ENCODE measurements around the gene TAMALIN.

The TAMALIN gene

GRCh38 chr12:51980809-51981127 is 26.0 kb upstream of the TAMALIN start:
- TF ChIP-seq TAF1 (IDR thresholded peaks at IDR 0.05; ENCODE audit: low read depth), result no peak
- TF ChIP-seq MAX (IDR thresholded peaks at IDR 0.05), result no peak
- no peak for TF ChIP-seq CREB1 (IDR thresholded peaks at IDR 0.05; ENCODE audit: low read depth)
- no peak for TF ChIP-seq NFIC (IDR thresholded peaks at IDR 0.05)
- no peak for TF ChIP-seq EP300 (IDR thresholded peaks at IDR 0.05; ENCODE audit: borderline replicate concordance)
- TF ChIP-seq FOXM1 (IDR thresholded peaks at IDR 0.05; ENCODE audit: borderline replicate concordance, low read depth), result no peak
- TF ChIP-seq TCF12 (IDR thresholded peaks at IDR 0.05; ENCODE audit: low read depth), result no peak
- no peak for TF ChIP-seq ZBTB7A (IDR thresholded peaks at IDR 0.05; ENCODE audit: low read depth)

- TF ChIP-seq USF1 (IDR thresholded peaks at IDR 0.05) (no peak), REST (IDR thresholded peaks at IDR 0.05; ENCODE audit: low read depth) (no peak), FOXM1 (IDR thresholded peaks at IDR 0.05; ENCODE audit: borderline replicate concordance, low read depth) (no peak), NFIC (IDR thresholded peaks at IDR 0.05) (no peak), TEAD4 (IDR thresholded peaks at IDR 0.05) (no peak), TAF1 (IDR thresholded peaks at IDR 0.05; ENCODE audit: low read depth) (no peak), EGR1 (IDR thresholded peaks at IDR 0.05) (no peak), MAX (IDR thresholded peaks at IDR 0.05) (no peak)
Observed at GRCh38 chr12:51984657-51985056, 22.1 kb upstream of the TAMALIN start.

- no peak for TF ChIP-seq TAF1 (IDR thresholded peaks at IDR 0.05; ENCODE audit: low read depth)
- TF ChIP-seq CEBPB (IDR thresholded peaks at IDR 0.05), result no peak
- no peak for TF ChIP-seq EGR1 (IDR thresholded peaks at IDR 0.05)
- no peak for TF ChIP-seq RAD21 (IDR thresholded peaks at IDR 0.05; ENCODE audit: low read depth)
Observed at GRCh38 chr12:51985154-51985835, 21.5 kb upstream of the TAMALIN start.

GRCh38 chr12:51986834-51987233 is 19.9 kb upstream of the TAMALIN start:
- TF ChIP-seq CEBPB (IDR thresholded peaks at IDR 0.05), result no peak
- TF ChIP-seq MAX (IDR thresholded peaks at IDR 0.05), result no peak
- TF ChIP-seq REST (IDR thresholded peaks at IDR 0.05; ENCODE audit: low read depth), result no peak
- no peak for TF ChIP-seq YY1 (IDR thresholded peaks at IDR 0.05; ENCODE audit: low read depth)
- TF ChIP-seq TAF1 (IDR thresholded peaks at IDR 0.05; ENCODE audit: low read depth), result no peak
- no peak for TF ChIP-seq TCF12 (IDR thresholded peaks at IDR 0.05; ENCODE audit: low read depth)
- TF ChIP-seq EGR1 (IDR thresholded peaks at IDR 0.05), result no peak
- TF ChIP-seq USF1 (IDR thresholded peaks at IDR 0.05), result no peak
- no peak for TF ChIP-seq NFIC (IDR thresholded peaks at IDR 0.05)
- no peak for TF ChIP-seq ZBTB7A (IDR thresholded peaks at IDR 0.05; ENCODE audit: low read depth)

- TF ChIP-seq RAD21 (IDR thresholded peaks at IDR 0.05; ENCODE audit: low read depth) (no peak), TAF1 (IDR thresholded peaks at IDR 0.05; ENCODE audit: low read depth) (no peak), TEAD4 (IDR thresholded peaks at IDR 0.05) (no peak), ZBTB7A (IDR thresholded peaks at IDR 0.05; ENCODE audit: low read depth) (no peak)
Observed at GRCh38 chr12:51992246-51992645, 14.5 kb upstream of the TAMALIN start.

- no peak for TF ChIP-seq EGR1 (IDR thresholded peaks at IDR 0.05)
- no peak for TF ChIP-seq CREB1 (IDR thresholded peaks at IDR 0.05; ENCODE audit: low read depth)
- TF ChIP-seq YY1 (IDR thresholded peaks at IDR 0.05; ENCODE audit: low read depth), result no peak
- no peak for TF ChIP-seq MAX (IDR thresholded peaks at IDR 0.05)
- TF ChIP-seq TEAD4 (IDR thresholded peaks at IDR 0.05), result no peak
- TF ChIP-seq FOXM1 (IDR thresholded peaks at IDR 0.05; ENCODE audit: borderline replicate concordance, low read depth), result no peak
- no peak for TF ChIP-seq ZBTB7A (IDR thresholded peaks at IDR 0.05; ENCODE audit: low read depth)
- TF ChIP-seq TAF1 (IDR thresholded peaks at IDR 0.05; ENCODE audit: low read depth), result no peak
- no peak for TF ChIP-seq EP300 (IDR thresholded peaks at IDR 0.05; ENCODE audit: borderline replicate concordance)
- no peak for TF ChIP-seq USF1 (IDR thresholded peaks at IDR 0.05)
Observed at GRCh38 chr12:51994539-51994820, 12.3 kb upstream of the TAMALIN start.
